K562 (cell line): ENCODE data around the gene EFCAB9. TPM values are rescaled to one million over a fixed set of nuclear protein-coding genes. Genes with fewer than 3 reads are reported as not detected.

Experiments
- ATAC-seq: fragments of 200-7000 bp; cut with Tn5 transposase; 3 replicates; pipeline ENCODE4 v1.9.1; 2020; ENCODE audit warnings: moderate library complexity
- BruUV-seq: library from RNA; stranded (reverse); fragments of 400-500 nt; replicated peaks from 2 replicates; lab custom pipeline; 2021; lab: Mats Ljungman, UMichigan
- CTCF ChIA-PET: fragments of 300-600 bp; formaldehyde crosslinking; extraction: SDS; loops from one replicate; lab custom pipeline; 2021; ENCODE audit warnings: low intra/inter-chr PET ratio; lab: Yijun Ruan, JAX
- POLR2A ChIA-PET: fragments of 300-600, 350-650 bp; sonication (Branson Sonifier 250); formaldehyde crosslinking; extraction: SDS; loops from one replicate; lab custom pipeline; 2021; ENCODE audit warnings: antibody characterized with exemption, inconsistent platforms; lab: Yijun Ruan, JAX
- DNase-seq, 4 experiments: peaks; one replicate each; pipeline versions ENCODE4 v3.0.0 to v3.0.0-alpha.2; 2011 to 2018; ENCODE audit warnings: low spot score in 3 of 4, mixed read lengths in 3 of 4; ENCODE audit errors: extremely low read depth in 1 of 4
- FAIRE-seq: peaks from 2 replicates; lab custom pipeline; 2011; peaks lifted over from hg19 to GRCh38; lab: Jason Lieb, UNC
- H2AFZ ChIP-seq: 2 replicates; pipeline ENCODE4 v1.6.0; 2011; ENCODE audit warnings: low read depth, low read length, control low read depth, inconsistent platforms
- H3K27ac ChIP-seq: fragments of 200-600 bp; 3 replicates; pipeline ENCODE4 v1.8.0; 2011; ENCODE audit warnings: low read depth, mild to moderate bottlenecking, control low read depth, inconsistent platforms, low read length, moderate library complexity, mixed read lengths; ENCODE audit errors: extremely low read depth
- H3K27me3 ChIP-seq, 2 experiments: fragments of 300-600 bp in 1 of 2; 2 replicates in 1 of 2; 3 replicates in 1 of 2; pipeline versions ENCODE4 v1.6.0 to v1.8.0; 2011; ENCODE audit warnings: inconsistent platforms in 2 of 2, low read length in 2 of 2, mild to moderate bottlenecking in 1 of 2, mixed read lengths in 1 of 2, moderate library complexity in 1 of 2; ENCODE audit not compliant: control insufficient read depth in 2 of 2, insufficient read depth in 2 of 2
- H3K36me3 ChIP-seq: fragments of 300-600 bp; 3 replicates; pipeline ENCODE4 v1.8.0; 2011; ENCODE audit warnings: mild to moderate bottlenecking, low read length, inconsistent platforms; ENCODE audit not compliant: control insufficient read depth, insufficient read depth
- H3K4me1 ChIP-seq, 2 experiments: fragments of 200-600 bp in 1 of 2; replicated peaks in 1 of 2; 2 replicates in 1 of 2; 3 replicates in 1 of 2; pipeline versions ENCODE4 v1.5.1 to v1.8.0; 2011; ENCODE audit warnings: inconsistent platforms in 2 of 2, low read length in 2 of 2, mild to moderate bottlenecking in 1 of 2, mixed read lengths in 1 of 2, moderate library complexity in 1 of 2; ENCODE audit not compliant: control insufficient read depth in 2 of 2, insufficient read depth in 2 of 2
- H3K4me2 ChIP-seq: 2 replicates; pipeline ENCODE4 v1.6.1; 2011; ENCODE audit warnings: low read length, control low read depth, inconsistent platforms, mixed read lengths; ENCODE audit not compliant: insufficient read depth
- H3K4me3 ChIP-seq: fragments of 200-600 bp; sonication (generic), shearing (Covaris generic); 2 replicates; pipeline ENCODE4 v1.5.1; 2016; ENCODE audit warnings: control low read depth, inconsistent platforms
- H3K79me2 ChIP-seq: fragments of 200-600 bp; 3 replicates; pipeline ENCODE4 v1.8.0; 2011; ENCODE audit warnings: low read length, inconsistent platforms; ENCODE audit not compliant: control insufficient read depth, insufficient read depth
- H3K9ac ChIP-seq, 2 experiments: 2 replicates each; pipeline versions ENCODE4 v1.6.0 to v1.6.1; 2011; ENCODE audit warnings: low read depth in 2 of 2, low read length in 2 of 2, control low read depth in 1 of 2, inconsistent platforms in 1 of 2, mild to moderate bottlenecking in 1 of 2, mixed read lengths in 1 of 2; ENCODE audit not compliant: insufficient read depth in 1 of 2
- H3K9me1 ChIP-seq: one replicate; pipeline ENCODE4 v1.6.0; 2011; ENCODE audit warnings: inconsistent platforms, mild to moderate bottlenecking, low read length, moderate library complexity; ENCODE audit not compliant: control insufficient read depth, insufficient read depth
- H3K9me3 ChIP-seq: replicated peaks from 2 replicates; pipeline ENCODE4 v1.5.1; 2011; ENCODE audit warnings: low read depth, low read length, inconsistent platforms; ENCODE audit not compliant: control insufficient read depth, insufficient read depth
- H4K20me1 ChIP-seq: replicated peaks from 2 replicates; pipeline ENCODE4 v1.6.1; 2011; ENCODE audit warnings: low read length, inconsistent platforms, mixed read lengths; ENCODE audit not compliant: control insufficient read depth, insufficient read depth
- CHD7 ChIP-seq: fragments of 200-600 bp; sonication (generic); IDR thresholded peaks from one replicate; pipeline ENCODE4 v1.6.1; 2012; ENCODE audit warnings: mild to moderate bottlenecking, low read depth, low read length, inconsistent platforms
- HDAC6 ChIP-seq: IDR thresholded peaks from 2 replicates; pipeline ENCODE4 v1.6.1; 2012; ENCODE audit warnings: low read depth, mild to moderate bottlenecking, control low read depth, inconsistent platforms, low read length, moderate library complexity
- POLR3A ChIP-seq: IDR thresholded peaks from 2 replicates; pipeline ENCODE4 v1.6.1; 2011; ENCODE audit warnings: borderline replicate concordance, mild to moderate bottlenecking, moderate library complexity; ENCODE audit not compliant: insufficient read length, insufficient read depth; ENCODE audit errors: extremely low read depth
- ZNF316 ChIP-seq: fragments of 450-650 bp; IDR thresholded peaks from 2 replicates; pipeline ENCODE4 v1.6.1; 2016
- WGBS: fragments of 100-300 bp; shearing (Covaris generic); methylation state at CpG from one replicate; pipeline ENCODE4 v1.1.6; 2016; ENCODE audit warnings: low coverage, mixed read lengths; ENCODE audit not compliant: insufficient coverage; ENCODE audit errors: missing lambda C conversion rate; 5-methylcytosine and 5-hydroxymethylcytosine counted together
- in situ Hi-C: fragments of 300-500 bp; cut with MboI; formaldehyde crosslinking; loops from 4 replicates; pipeline ENCODE4 v1.15.0; 2018; ENCODE audit warnings: inconsistent platforms, mixed read lengths
- intact Hi-C: fragments of 100-400 bp; cut with micrococcal nuclease; formaldehyde crosslinking; loops from 2 replicates; pipeline ENCODE4 v1.14.2; 2022
- polyA plus RNA-seq, 8 experiments: library from polyadenylated mRNA; depleted of rRNA in 4 of 8; stranded (reverse) in 5 of 8; unstranded in 3 of 8; fragments of >200 nt; fragmentation: Nextera tagmentation in 2 of 8; fragmentation: Illumina TruSeq in 1 of 8; extraction: Ambion mirVana in 2 of 8; extraction: Trizol in 1 of 8; gene quantifications; 2 replicates each; pipeline versions ENCODE4 v1.2.1 to v1.2.3, GENCODE V29; 2011 to 2014; ENCODE audit warnings: inconsistent platforms in 1 of 8, missing spikeins in 1 of 8
- total RNA-seq, 7 experiments: library from RNA; depleted of rRNA in 6 of 7; stranded (reverse); fragments of >200 nt in 6 of 7; fragmentation: Illumina TruSeq in 2 of 7; extraction: Trizol in 2 of 7; gene quantifications; 2 replicates each; pipeline versions ENCODE4 v1.2.1 to v1.2.3, GENCODE V29; 2011 to 2021; ENCODE audit warnings: low replicate concordance in 1 of 7

Gene EFCAB9
- total and polyA plus RNA-seq, 9 of the 15 experiments (the other 6 are each of a cell fraction or from before 2014, with no cell fraction given): not detected

GRCh38 chr5:172209714-172210113, 15.7 kb downstream of the EFCAB9 start:
- no peak for FAIRE-seq
- TF ChIP-seq ZNF316 (peak; percentile 40; the same call in 1 of the 2 replicates), POLR3A (no peak)
- TF ChIP-seq, all 486 proteins: peak for 1
- intact Hi-C loops (no loop called here), in situ Hi-C loops (no loop called here)
- no peaks in the 10 kb centered on the region for H3K4me1 ChIP-seq
- H3K9ac ChIP-seq: no peak overlapping the region
- H3K27me3 ChIP-seq: peaks cover 38 to 41% of the 10 kb centered on the region in 2 experiments; a peak in 4 of 5 replicates
- H3K27ac ChIP-seq: no peak overlapping the region
- H3K79me2 ChIP-seq: no peaks in the 10 kb centered on the region
- no peak overlapping the region for H3K4me3 ChIP-seq
- H4K20me1 ChIP-seq: 0 out of 2 replicates have a peak, but pooled peaks cover 4% of the 10 kb centered on the region
- DNase-seq: no peak
- ChIA-PET CTCF (no interaction called here), POLR2A (no interaction called here)
- H3K9me3 ChIP-seq: no peaks in the 10 kb centered on the region
- no peaks in the 10 kb centered on the region for H3K9me1 ChIP-seq
- no peak overlapping the region for H3K4me2 ChIP-seq
- BruUV-seq: no TSS peak
- no peaks in the 10 kb centered on the region for H3K36me3 ChIP-seq
- ATAC-seq: no peak
- WGBS: 0% methylated on average over 2 of the region's 2 CpGs
- H2AFZ ChIP-seq: no peak overlapping the region

GRCh38 chr5:172211676-172212075, 17.7 kb downstream of the EFCAB9 start:
- POLR2A ChIA-PET: interaction anchor here (0.6 to 1.1 kb wide), 2 partner anchors 10 to 12 kb away, joined by 3 to 4 read pairs; no protein-coding TSS in a partner anchor
- CTCF ChIA-PET: no interaction called here
- in situ Hi-C loops (no loop called here), intact Hi-C loops (no loop called here)
- no TSS peak for BruUV-seq
- Histone ChIP-seq H2AFZ (no peak overlapping the region), H3K9ac (no peak overlapping the region), H3K9me3 (no peaks in the 10 kb centered on the region), H3K36me3 (no peaks in the 10 kb centered on the region), H3K9me1 (no peaks in the 10 kb centered on the region), H3K4me3 (no peak overlapping the region), H3K4me2 (no peak overlapping the region), H3K79me2 (no peaks in the 10 kb centered on the region), H3K27ac (no peak overlapping the region), H3K27me3 (peaks cover 32 to 48% of the 10 kb centered on the region in 2 experiments; a peak in 4 of 5 replicates), H4K20me1 (0 out of 2 replicates have a peak, but pooled peaks cover 4% of the 10 kb centered on the region), H3K4me1 (no peaks in the 10 kb centered on the region)
- 3% methylated on average over 8 of the region's 8 CpGs for WGBS
- no peak for FAIRE-seq
- ATAC-seq: no peak
- no peak for DNase-seq
- TF ChIP-seq CHD7 (no peak), HDAC6 (no peak)
